ELR (cell line): ENCODE data around the gene CTLA4.

Experiments
- DNase-seq: peaks from one replicate; pipeline ENCODE4 v3.0.0-alpha.2; 2015; ENCODE audit warnings: low read depth

Gene CTLA4

GRCh38 chr2:203867561-203868200 is at the start of gene CTLA4:
Gene CTLA4 (plus strand): TSS chr2:203867771. CDS start chr2:203867943, 172 bp downstream.
- DNase-seq = no peak

GRCh38 chr2:203818656-203819055 is 48.9 kb upstream of the CTLA4 start:
- DNase-seq = no peak

- no peak for DNase-seq
Measured at GRCh38 chr2:203819434-203820133, 48.0 kb upstream of the CTLA4 start.

GRCh38 chr2:203820969-203821368 is 46.6 kb upstream of the CTLA4 start:
- no peak for DNase-seq

- no peak for DNase-seq
Measured at GRCh38 chr2:203822240-203822639, 45.3 kb upstream of the CTLA4 start.

GRCh38 chr2:203823173-203823572 is 44.4 kb upstream of the CTLA4 start:
- DNase-seq = no peak

GRCh38 chr2:203824057-203824456 is 43.5 kb upstream of the CTLA4 start:
- DNase-seq = no peak

- no peak for DNase-seq
Measured at GRCh38 chr2:203824603-203825002, 43.0 kb upstream of the CTLA4 start.

- DNase-seq = no peak
Measured at GRCh38 chr2:203826704-203827103, 40.9 kb upstream of the CTLA4 start.

GRCh38 chr2:203830304-203831055 is 37.1 kb upstream of the CTLA4 start:
- DNase-seq = no peak

GRCh38 chr2:203835420-203835819 is 32.2 kb upstream of the CTLA4 start:
- DNase-seq = no peak

GRCh38 chr2:203835892-203836800 is 31.4 kb upstream of the CTLA4 start:
- no peak for DNase-seq

- no peak for DNase-seq
Measured at GRCh38 chr2:203840655-203841205, 26.8 kb upstream of the CTLA4 start.

- DNase-seq = no peak
Measured at GRCh38 chr2:203841654-203842053, 25.9 kb upstream of the CTLA4 start.

- no peak for DNase-seq
Measured at GRCh38 chr2:203842373-203842772, 25.2 kb upstream of the CTLA4 start.

- DNase-seq = no peak
Measured at GRCh38 chr2:203846490-203847105, 21.0 kb upstream of the CTLA4 start.

- DNase-seq = no peak
Measured at GRCh38 chr2:203849010-203849409, 18.6 kb upstream of the CTLA4 start.

- DNase-seq = no peak
Measured at GRCh38 chr2:203852760-203853159, 14.8 kb upstream of the CTLA4 start.

- DNase-seq = no peak
Measured at GRCh38 chr2:203853271-203853670, 14.3 kb upstream of the CTLA4 start.

GRCh38 chr2:203853722-203854121 is 13.8 kb upstream of the CTLA4 start:
- DNase-seq = no peak

- DNase-seq = no peak
Measured at GRCh38 chr2:203855274-203855673, 12.3 kb upstream of the CTLA4 start.
